ENCODE measurements around the gene CCBE1. TPM values are rescaled to one million over a fixed set of nuclear protein-coding genes. Genes with fewer than 3 reads are reported as not detected.

CCBE1 gene
- total and polyA plus RNA-seq, 5 donors, result 0.48 to 3.5 (median 1.1) TPM

- no peak for ATAC-seq
- DNase-seq, result no peak
- no peaks in the 10 kb centered on the region for H3K27me3 ChIP-seq (ENCODE audit: control insufficient read depth, insufficient read depth)
- WGBS, result 89% methylated on average over 4 of the region's 4 CpGs
- no peak overlapping the region for H3K4me3 ChIP-seq (ENCODE audit: low read length)
- intact Hi-C loops (cut with DNase I), result loop anchor here in 2 of 4 donors (2.0 to 5.0 kb wide), 2 partner anchors 175 to 188 kb away; no protein-coding TSS in a partner anchor
- H3K9me3 ChIP-seq (ENCODE audit: control insufficient read depth, low read length), result no peaks in the 10 kb centered on the region
- no peak overlapping the region for H3K27ac ChIP-seq (ENCODE audit: low read length)
- no peaks in the 10 kb centered on the region for H3K4me1 ChIP-seq (ENCODE audit: control insufficient read depth, insufficient read depth, low read length)
Measured at GRCh38 chr18:59633961-59634485, 63.2 kb downstream of the CCBE1 start.

GRCh38 chr18:59633317-59633716 is 63.9 kb downstream of the CCBE1 start:
- Histone ChIP-seq H3K27me3 (ENCODE audit: control insufficient read depth, insufficient read depth) (no peaks in the 10 kb centered on the region), H3K9me3 (ENCODE audit: control insufficient read depth, low read length) (no peaks in the 10 kb centered on the region), H3K4me1 (ENCODE audit: control insufficient read depth, insufficient read depth, low read length) (no peaks in the 10 kb centered on the region), H3K27ac (ENCODE audit: low read length) (no peak overlapping the region), H3K4me3 (ENCODE audit: low read length) (no peak overlapping the region)
- intact Hi-C loops (cut with DNase I), result loop anchor here in 2 of 4 donors (2.0 to 5.0 kb wide), 2 partner anchors 175 to 189 kb away; no protein-coding TSS in a partner anchor
- WGBS, result 73% methylated on average over 7 of the region's 7 CpGs
- ATAC-seq, result no peak
- DNase-seq, result no peak

GRCh38 chr18:59631583-59632181 is 65.5 kb downstream of the CCBE1 start:
- no peaks in the 10 kb centered on the region for H3K4me1 ChIP-seq (ENCODE audit: control insufficient read depth, insufficient read depth, low read length)
- H3K27ac ChIP-seq (ENCODE audit: low read length), result no peak overlapping the region
- H3K4me3 ChIP-seq (ENCODE audit: low read length), result no peak overlapping the region
- ATAC-seq, result no peak
- no peaks in the 10 kb centered on the region for H3K9me3 ChIP-seq (ENCODE audit: control insufficient read depth, low read length)
- DNase-seq, result no peak
- WGBS, result 71% methylated on average over 1 of the region's 1 CpG
- H3K27me3 ChIP-seq (ENCODE audit: control insufficient read depth, insufficient read depth), result no peaks in the 10 kb centered on the region
- intact Hi-C loops (cut with DNase I), result loop anchor here in 2 of 4 donors (2.0 to 5.0 kb wide), 2 partner anchors 173 to 191 kb away; no protein-coding TSS in a partner anchor

- ATAC-seq (peak; percentile 44 to 55), DNase-seq (peak; percentile 55 to 73 (median 72))
Measured at GRCh38 chr18:59629894-59630293, 67.3 kb downstream of the CCBE1 start.

GRCh38 chr18:59628995-59629394 is 68.2 kb downstream of the CCBE1 start:
- 98% methylated on average over 1 of the region's 1 CpG for WGBS
- Histone ChIP-seq H3K27ac (ENCODE audit: low read length) (no peak overlapping the region), H3K27me3 (ENCODE audit: control insufficient read depth, insufficient read depth) (no peaks in the 10 kb centered on the region), H3K4me3 (ENCODE audit: low read length) (no peak overlapping the region), H3K4me1 (ENCODE audit: control insufficient read depth, insufficient read depth, low read length) (no peaks in the 10 kb centered on the region), H3K9me3 (ENCODE audit: control insufficient read depth, low read length) (no peaks in the 10 kb centered on the region)
- intact Hi-C loops (cut with DNase I), result no loop called here
- no peak for DNase-seq
- ATAC-seq, result no peak

More at GRCh38 chr18:59629894-59630293, 67.3 kb downstream of the CCBE1 start:
- 71% methylated on average over 6 of the region's 6 CpGs for WGBS
- Histone ChIP-seq H3K4me3 (ENCODE audit: low read length) (no peak overlapping the region), H3K9me3 (ENCODE audit: control insufficient read depth, low read length) (no peaks in the 10 kb centered on the region), H3K4me1 (ENCODE audit: control insufficient read depth, insufficient read depth, low read length) (no peaks in the 10 kb centered on the region), H3K27ac (ENCODE audit: low read length) (no peak overlapping the region), H3K27me3 (ENCODE audit: control insufficient read depth, insufficient read depth) (no peaks in the 10 kb centered on the region)
- intact Hi-C loops (cut with DNase I), result loop anchor here in 1 of 4 donors (5.0 kb wide), 1 partner anchor 192 kb away; no protein-coding TSS in a partner anchor

GRCh38 chr18:59627414-59627813 is 69.8 kb downstream of the CCBE1 start:
- intact Hi-C loops (cut with DNase I), result no loop called here

GRCh38 chr18:59624369-59624765 is 72.9 kb downstream of the CCBE1 start:
- Histone ChIP-seq H3K27me3 (ENCODE audit: control insufficient read depth, insufficient read depth) (no peaks in the 10 kb centered on the region), H3K27ac (ENCODE audit: low read length) (no peak overlapping the region), H3K4me1 (ENCODE audit: control insufficient read depth, insufficient read depth, low read length) (no peaks in the 10 kb centered on the region), H3K9me3 (ENCODE audit: control insufficient read depth, low read length) (no peaks in the 10 kb centered on the region), H3K4me3 (ENCODE audit: low read length) (no peak overlapping the region)
- peak in 1 of 2 donors; percentile 47 for ATAC-seq
- intact Hi-C loops (cut with DNase I), result no loop called here
- WGBS, result 61% methylated on average over 2 of the region's 2 CpGs
- no peak for DNase-seq

More at GRCh38 chr18:59627414-59627813, 69.8 kb downstream of the CCBE1 start:
- 67% methylated on average over 5 of the region's 5 CpGs for WGBS
- DNase-seq (no peak), ATAC-seq (peak; percentile 21 to 50)
- Histone ChIP-seq H3K4me1 (ENCODE audit: control insufficient read depth, insufficient read depth, low read length) (no peaks in the 10 kb centered on the region), H3K27me3 (ENCODE audit: control insufficient read depth, insufficient read depth) (no peaks in the 10 kb centered on the region), H3K4me3 (ENCODE audit: low read length) (no peak overlapping the region), H3K9me3 (ENCODE audit: control insufficient read depth, low read length) (no peaks in the 10 kb centered on the region), H3K27ac (ENCODE audit: low read length) (no peak overlapping the region)

- Histone ChIP-seq H3K27ac (ENCODE audit: low read length) (peak overlapping the region; percentile 62), H3K9me3 (ENCODE audit: control insufficient read depth, low read length) (no peaks in the 10 kb centered on the region), H3K27me3 (ENCODE audit: control insufficient read depth, insufficient read depth) (no peaks in the 10 kb centered on the region), H3K4me3 (ENCODE audit: low read length) (no peak overlapping the region), H3K4me1 (ENCODE audit: control insufficient read depth, insufficient read depth, low read length) (no peaks in the 10 kb centered on the region)
- no peak for DNase-seq
- intact Hi-C loops (cut with DNase I), result no loop called here
- ATAC-seq, result peak in 1 of 2 donors; percentile 73
- 65% methylated on average over 10 of the region's 10 CpGs for WGBS
Measured at GRCh38 chr18:59623456-59624368, 73.5 kb downstream of the CCBE1 start.

- H3K9me3 ChIP-seq (ENCODE audit: control insufficient read depth, low read length), result no peaks in the 10 kb centered on the region
- intact Hi-C loops (cut with DNase I), result no loop called here
- ATAC-seq (no peak), DNase-seq (no peak)
- H3K4me1 ChIP-seq (ENCODE audit: control insufficient read depth, insufficient read depth, low read length), result no peaks in the 10 kb centered on the region
- no peaks in the 10 kb centered on the region for H3K27me3 ChIP-seq (ENCODE audit: control insufficient read depth, insufficient read depth)
- no peak overlapping the region for H3K27ac ChIP-seq (ENCODE audit: low read length)
- H3K4me3 ChIP-seq (ENCODE audit: low read length), result no peak overlapping the region
Measured at GRCh38 chr18:59621027-59621426, 76.2 kb downstream of the CCBE1 start.

GRCh38 chr18:59620381-59620780 is 76.8 kb downstream of the CCBE1 start:
- intact Hi-C loops (cut with DNase I), result no loop called here
- 88% methylated on average over 1 of the region's 1 CpG for WGBS
- H3K27ac ChIP-seq (ENCODE audit: low read length), result no peak overlapping the region

GRCh38 chr18:59619816-59620215 is 77.4 kb downstream of the CCBE1 start:
- H3K4me1 ChIP-seq (ENCODE audit: control insufficient read depth, insufficient read depth, low read length), result no peaks in the 10 kb centered on the region
- DNase-seq, result no peak
- 52% methylated on average over 3 of the region's 3 CpGs for WGBS
- no peak for ATAC-seq
- no peaks in the 10 kb centered on the region for H3K27me3 ChIP-seq (ENCODE audit: control insufficient read depth, insufficient read depth)
- H3K4me3 ChIP-seq (ENCODE audit: low read length), result no peak overlapping the region
- H3K27ac ChIP-seq (ENCODE audit: low read length), result no peak overlapping the region
- intact Hi-C loops (cut with DNase I), result no loop called here
- no peaks in the 10 kb centered on the region for H3K9me3 ChIP-seq (ENCODE audit: control insufficient read depth, low read length)

More at GRCh38 chr18:59620381-59620780, 76.8 kb downstream of the CCBE1 start:
- ATAC-seq (no peak), DNase-seq (no peak)
- no peaks in the 10 kb centered on the region for H3K9me3 ChIP-seq (ENCODE audit: control insufficient read depth, low read length)
- no peaks in the 10 kb centered on the region for H3K27me3 ChIP-seq (ENCODE audit: control insufficient read depth, insufficient read depth)
- H3K4me3 ChIP-seq (ENCODE audit: low read length), result no peak overlapping the region
- no peaks in the 10 kb centered on the region for H3K4me1 ChIP-seq (ENCODE audit: control insufficient read depth, insufficient read depth, low read length)
